Stomach (tissue), 9 donors: ENCODE results near the gene VPS72. TPM values are rescaled to one million over a fixed set of nuclear protein-coding genes. Genes with fewer than 3 reads are reported as not detected.
"Not testable (repeated sequence)": the region's sequence is repeated elsewhere in the genome, so short reads cannot be mapped to it uniquely, and the experiment has no call there.

ENCODE experiments used
- DNase-seq, 2 donors: peaks; one replicate each; pipeline versions ENCODE4 v3.0.0 to v3.0.0-alpha.2; 2013 to 2019
- H3K27ac ChIP-seq, 5 donors: fragments of 200-600 bp in 4 of 5; sonication (generic) in 4 of 5; one replicate each; pipeline ENCODE4 v1.5.1; 2013 to 2019; ENCODE audit warnings: mild to moderate bottlenecking in 1 of 5, moderate library complexity in 1 of 5
- H3K27me3 ChIP-seq, 3 donors: fragments of 200-600 bp; sonication (generic); one replicate each; pipeline ENCODE4 v1.5.1; 2017 to 2019; ENCODE audit warnings: mixed run types in 1 of 3
- H3K36me3 ChIP-seq, 4 donors: fragments of 200-600 bp; sonication (generic); 1 replicate in 3 of 4; 2 replicates in 1 of 4; pipeline ENCODE4 v1.5.1; 2016 to 2019
- H3K4me1 ChIP-seq, 4 donors: fragments of 200-600 bp; sonication (generic); one replicate each; pipeline ENCODE4 v1.5.1; 2016 to 2019
- H3K4me3 ChIP-seq, 4 donors: fragments of 200-600 bp; sonication (generic) in 3 of 4; one replicate each; pipeline ENCODE4 v1.5.1; 2016 to 2019; ENCODE audit warnings: mild to moderate bottlenecking in 1 of 4
- H3K9me3 ChIP-seq, 4 donors: fragments of 200-600 bp; sonication (generic); one replicate each; pipeline ENCODE4 v1.5.1; 2016 to 2019
- EP300 ChIP-seq: sonication (generic); formaldehyde crosslinking; IDR thresholded peaks from one replicate; pipeline ENCODE4 v1.6.1; 2017; ENCODE audit warnings: antibody characterized with exemption
- POLR2A ChIP-seq, 4 donors: fragments of 450-650 bp; IDR thresholded peaks; one replicate each; pipeline ENCODE4 v1.6.1; 2016; ENCODE audit warnings: antibody characterized with exemption in 4 of 4, control low read depth in 2 of 4, mild to moderate bottlenecking in 1 of 4, moderate library complexity in 1 of 4
- POLR2AphosphoS5 ChIP-seq, 3 donors: sonication (generic); formaldehyde crosslinking; IDR thresholded peaks; one replicate each; pipeline ENCODE4 v1.6.1; 2016; ENCODE audit warnings: antibody characterized with exemption in 3 of 3
- WGBS, 5 donors: extraction: QIAGEN DNeasy Blood & Tissue Kit in 3 of 5; methylation state at CpG; one replicate each; pipeline versions ENCODE4 v1.1.5 to v1.1.7; 2013 to 2018; 5-methylcytosine and 5-hydroxymethylcytosine counted together
- intact Hi-C: fragments of 100-400 bp; cut with DNase I; formaldehyde crosslinking; loops from one replicate; pipeline ENCODE4 v1.15.1; 2023; ENCODE audit warnings: low total_unique reads
- polyA plus RNA-seq, 3 donors: library from polyadenylated mRNA; stranded (reverse); fragments of 200-250 nt; gene quantifications; one replicate each; pipeline ENCODE4 v1.2.3, GENCODE V29; 2013
- total RNA-seq, 5 donors: library from RNA; depleted of rRNA; stranded (reverse); fragments of >200 nt; gene quantifications; one replicate each; pipeline versions ENCODE4 v1.1.0 to v1.2.3, GENCODE V29; 2014 to 2016
- TF ChIP-seq, protein P1 (sequence below), 7 experiments: fragments of 450-650 bp in 4 of 7; fragments of 200-600 bp in 3 of 7; sonication (generic) in 3 of 7; IDR thresholded peaks; one replicate each; pipeline ENCODE4 v1.5.1; 2016 to 2019; ENCODE audit warnings: antibody characterized with exemption in 7 of 7, control low read depth in 2 of 7, mild to moderate bottlenecking in 1 of 7
- donor health status: healthy with polysubstance abuse.
- donor health status: Bipolar disorder and iron deficiency.
- donor health status: healthy.

VPS72 gene
- total and polyA plus RNA-seq, 8 donors = 19.1 to 61.6 (median 31.2) TPM

GRCh38 chr1:151210830-151211229 is 20.8 kb upstream of the VPS72 start:
- no peaks in the 10 kb centered on the region for H3K27me3 ChIP-seq
- H3K4me3 ChIP-seq = no peak overlapping the region
- 78 to 100% (median 83%) methylated on average over 1 of the region's 1 CpG for WGBS, 5 donors
- TF ChIP-seq, protein P1, sequence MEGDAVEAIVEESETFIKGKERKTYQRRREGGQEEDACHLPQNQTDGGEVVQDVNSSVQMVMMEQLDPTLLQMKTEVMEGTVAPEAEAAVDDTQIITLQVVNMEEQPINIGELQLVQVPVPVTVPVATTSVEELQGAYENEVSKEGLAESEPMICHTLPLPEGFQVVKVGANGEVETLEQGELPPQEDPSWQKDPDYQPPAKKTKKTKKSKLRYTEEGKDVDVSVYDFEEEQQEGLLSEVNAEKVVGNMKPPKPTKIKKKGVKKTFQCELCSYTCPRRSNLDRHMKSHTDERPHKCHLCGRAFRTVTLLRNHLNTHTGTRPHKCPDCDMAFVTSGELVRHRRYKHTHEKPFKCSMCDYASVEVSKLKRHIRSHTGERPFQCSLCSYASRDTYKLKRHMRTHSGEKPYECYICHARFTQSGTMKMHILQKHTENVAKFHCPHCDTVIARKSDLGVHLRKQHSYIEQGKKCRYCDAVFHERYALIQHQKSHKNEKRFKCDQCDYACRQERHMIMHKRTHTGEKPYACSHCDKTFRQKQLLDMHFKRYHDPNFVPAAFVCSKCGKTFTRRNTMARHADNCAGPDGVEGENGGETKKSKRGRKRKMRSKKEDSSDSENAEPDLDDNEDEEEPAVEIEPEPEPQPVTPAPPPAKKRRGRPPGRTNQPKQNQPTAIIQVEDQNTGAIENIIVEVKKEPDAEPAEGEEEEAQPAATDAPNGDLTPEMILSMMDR (IDR thresholded peaks at IDR 0.05) = no peak
- no peak for TF ChIP-seq POLR2AphosphoS5 (IDR thresholded peaks at IDR 0.05)
- TF ChIP-seq POLR2A (IDR thresholded peaks at IDR 0.05) = no peak
- no peak for TF ChIP-seq EP300
- H3K4me1 ChIP-seq = peaks cover 0 to 51% (median 18%) of the 10 kb centered on the region in 4 donors
- peaks cover 14 to 68% (median 56%) of the 10 kb centered on the region in 4 donors for H3K36me3 ChIP-seq
- no peaks in the 10 kb centered on the region for H3K9me3 ChIP-seq
- no peak for DNase-seq
- intact Hi-C loops = no loop called here
- no peak overlapping the region for H3K27ac ChIP-seq

GRCh38 chr1:151205381-151205965 is 15.5 kb upstream of the VPS72 start:
- peaks cover 18 to 67% (median 62%) of the 10 kb centered on the region in 4 donors for H3K36me3 ChIP-seq
- H3K9me3 ChIP-seq, H3K4me3 ChIP-seq, H3K27ac ChIP-seq, H3K27me3 ChIP-seq, DNase-seq, intact Hi-C loops: not testable (repeated sequence)
- 86 to 94% (median 93%) methylated on average over 12 of the region's 12 CpGs for WGBS, 5 donors
- H3K4me1 ChIP-seq = peaks cover 21 to 62% (median 39%) of the 10 kb centered on the region in 4 donors

- intact Hi-C loops = no loop called here
- WGBS, 5 donors = 15 to 27% (median 22%) methylated on average over 11 of the region's 11 CpGs
- TF ChIP-seq, protein P1 (IDR thresholded peaks at IDR 0.05) = no peak
- no peak for TF ChIP-seq EP300
- TF ChIP-seq POLR2AphosphoS5 (IDR thresholded peaks at IDR 0.05) = no peak
- TF ChIP-seq POLR2A (IDR thresholded peaks at IDR 0.05) = no peak
- Histone ChIP-seq H3K27ac (peak overlapping the region; percentile 45 to 94 (median 93)), H3K27me3 (no peaks in the 10 kb centered on the region), H3K36me3 (peaks cover 8 to 23% (median 17%) of the 10 kb centered on the region in 4 donors), H3K4me3 (peak overlapping the region; percentile 73 to 91 (median 74)), H3K4me1 (peaks cover 37 to 78% (median 58%) of the 10 kb centered on the region in 4 donors), H3K9me3 (no peaks in the 10 kb centered on the region)
- peak in 1 of 2 donors; percentile 59 for DNase-seq
These were observed 10.0 kb upstream of the VPS72 start for GRCh38 chr1:151199873-151200581.

GRCh38 chr1:151198254-151199127 is 8.5 kb upstream of the VPS72 start, which contains the start of gene PIP5K1A:
PIP5K1A (plus strand) TSS chr1:151198552; CDS start chr1:151198997, 445 bp downstream.
- Histone ChIP-seq H3K9me3 (no peaks in the 10 kb centered on the region), H3K36me3 (peaks cover 8 to 14% (median 13%) of the 10 kb centered on the region in 4 donors), H3K27ac (peak within 1 kb of the TSS; percentile 78 to 94 (median 93)), H3K4me3 (peak within 1 kb of the TSS; percentile 73 to 91 (median 74)), H3K4me1 (peaks cover 32 to 69% (median 52%) of the 10 kb centered on the region in 4 donors), H3K27me3 (no peaks in the 10 kb centered on the region)
- WGBS, 5 donors = 0 to 1% (median 0%) methylated on average over 51 to 60 of the region's 60 CpGs
- peak; percentile 99 for DNase-seq
- intact Hi-C loops = no loop called here
- TF ChIP-seq, protein P1 (IDR thresholded peaks at IDR 0.05) = peak in 1 of 7 experiments; percentile 19
- TF ChIP-seq EP300 = no peak
- peak; percentile 89 to 94 (median 91) for TF ChIP-seq POLR2AphosphoS5 (IDR thresholded peaks at IDR 0.05)
- TF ChIP-seq POLR2A (IDR thresholded peaks at IDR 0.05) = peak in 2 of 4 donors; percentile 73 to 82
